H9 (cell line): ENCODE data around the gene HERC4. TPM values are rescaled to one million over a fixed set of nuclear protein-coding genes. Genes with fewer than 3 reads are reported as not detected.

ENCODE experiments used
- DNase-seq: peaks from one replicate; pipeline ENCODE4 v3.0.0-alpha.2; 2017
- H2AFZ ChIP-seq: one replicate; pipeline ENCODE4 v1.6.1; 2013; ENCODE audit warnings: mild to moderate bottlenecking, low read length, control low read depth, moderate library complexity
- H2AK5ac ChIP-seq: 2 replicates; pipeline ENCODE4 v1.6.1; 2013; ENCODE audit warnings: low read length, control low read depth, mixed read lengths; ENCODE audit not compliant: insufficient read length
- H2BK120ac ChIP-seq: one replicate; pipeline ENCODE4 v1.6.1; 2013; ENCODE audit warnings: low read depth, mild to moderate bottlenecking, low read length, control low read depth, inconsistent platforms; ENCODE audit not compliant: poor library complexity, severe bottlenecking
- H2BK12ac ChIP-seq: 2 replicates; pipeline ENCODE4 v1.6.1; 2013; ENCODE audit warnings: low read length, control low read depth, mixed read lengths, low read depth; ENCODE audit not compliant: insufficient read length
- H2BK15ac ChIP-seq: 2 replicates; pipeline ENCODE4 v1.6.1; 2013; ENCODE audit warnings: low read depth, low read length, control low read depth
- H2BK20ac ChIP-seq: one replicate; pipeline ENCODE4 v1.6.1; 2013; ENCODE audit warnings: low read depth, mild to moderate bottlenecking, low read length, control low read depth, inconsistent platforms; ENCODE audit not compliant: poor library complexity, severe bottlenecking
- H2BK5ac ChIP-seq: 2 replicates; pipeline ENCODE4 v1.6.1; 2013; ENCODE audit warnings: low read length, control low read depth, mixed read lengths; ENCODE audit not compliant: insufficient read length
- H3K14ac ChIP-seq: 2 replicates; pipeline ENCODE4 v1.6.1; 2013; ENCODE audit warnings: low read length, control low read depth; ENCODE audit not compliant: insufficient read depth
- H3K18ac ChIP-seq: 2 replicates; pipeline ENCODE4 v1.6.1; 2013; ENCODE audit warnings: low read depth, mild to moderate bottlenecking, mixed read lengths, low read length, control low read depth; ENCODE audit not compliant: insufficient read length
- H3K23ac ChIP-seq: 2 replicates; pipeline ENCODE4 v1.6.1; 2013; ENCODE audit warnings: low read length, control low read depth, mixed read lengths, low read depth; ENCODE audit not compliant: insufficient read length
- H3K23me2 ChIP-seq: 2 replicates; pipeline ENCODE4 v1.6.1; 2013; ENCODE audit warnings: low read depth, mild to moderate bottlenecking, mixed read lengths, low read length, control low read depth; ENCODE audit not compliant: insufficient read length, poor library complexity, severe bottlenecking
- H3K27ac ChIP-seq: 2 replicates; pipeline ENCODE4 v1.5.1; 2013; ENCODE audit warnings: low read length, control low read depth, mixed read lengths, low read depth; ENCODE audit not compliant: insufficient read length
- H3K27me3 ChIP-seq: 2 replicates; pipeline ENCODE4 v1.6.1; 2013; ENCODE audit warnings: low read length, control low read depth, inconsistent platforms; ENCODE audit not compliant: insufficient read depth
- H3K4ac ChIP-seq: 2 replicates; pipeline ENCODE4 v1.6.1; 2013; ENCODE audit warnings: low read depth, mild to moderate bottlenecking, control low read depth, inconsistent platforms, low read length, moderate library complexity
- H3K4me1 ChIP-seq: 2 replicates; pipeline ENCODE4 v1.6.1; 2013; ENCODE audit warnings: low read length, control low read depth, inconsistent platforms; ENCODE audit not compliant: insufficient read depth
- H3K4me2 ChIP-seq: 2 replicates; pipeline ENCODE4 v1.6.1; 2013; ENCODE audit warnings: low read length, control low read depth, mixed read lengths; ENCODE audit not compliant: insufficient read length, insufficient read depth
- H3K56ac ChIP-seq: 2 replicates; pipeline ENCODE4 v1.6.1; 2013; ENCODE audit warnings: low read depth, mild to moderate bottlenecking, mixed read lengths, low read length, control low read depth; ENCODE audit not compliant: insufficient read length
- H3K79me1 ChIP-seq: 2 replicates; pipeline ENCODE4 v1.6.1; 2013; ENCODE audit warnings: low read depth, mild to moderate bottlenecking, moderate library complexity, low read length, control low read depth, inconsistent platforms; ENCODE audit not compliant: insufficient read depth, poor library complexity, severe bottlenecking
- H3K79me2 ChIP-seq: 2 replicates; pipeline ENCODE4 v1.6.1; 2013; ENCODE audit warnings: low read length, control low read depth, inconsistent platforms; ENCODE audit not compliant: insufficient read depth
- H3K9ac ChIP-seq: 2 replicates; pipeline ENCODE4 v1.6.1; 2013; ENCODE audit warnings: low read length, control low read depth, mixed read lengths; ENCODE audit not compliant: insufficient read length; ENCODE audit errors: extremely low read depth
- H3K9me3 ChIP-seq: one replicate; pipeline ENCODE4 v1.6.1; 2013; ENCODE audit warnings: low read depth, low read length, inconsistent platforms; ENCODE audit not compliant: control insufficient read depth
- H3T11ph ChIP-seq: one replicate; pipeline ENCODE4 v1.6.1; 2013; ENCODE audit warnings: mild to moderate bottlenecking, low read length, control low read depth, inconsistent platforms
- H4K20me1 ChIP-seq: one replicate; pipeline ENCODE4 v1.6.1; 2013; ENCODE audit not compliant: control insufficient read depth, insufficient read length, insufficient read depth
- H4K5ac ChIP-seq: 2 replicates; pipeline ENCODE4 v1.6.1; 2013; ENCODE audit warnings: low read depth, mild to moderate bottlenecking, mixed read lengths, low read length, control low read depth; ENCODE audit not compliant: insufficient read length
- H4K8ac ChIP-seq: replicated peaks from 2 replicates; pipeline ENCODE4 v1.6.1; 2013; ENCODE audit warnings: low read length, control low read depth, mixed read lengths, low read depth; ENCODE audit not compliant: insufficient read length
- H4K91ac ChIP-seq: 2 replicates; pipeline ENCODE4 v1.6.1; 2013; ENCODE audit warnings: low read depth, mild to moderate bottlenecking, moderate library complexity, mixed read lengths, low read length, control low read depth; ENCODE audit not compliant: insufficient read length
- H3K27ac Mint-ChIP-seq, 3 experiments: 2 replicates in 2 of 3; 3 replicates in 1 of 3; pipeline ENCODE4 v1.8.0; 2020 to 2021; ENCODE audit warnings: mixed read lengths in 3 of 3, mild to moderate bottlenecking in 1 of 3, moderate library complexity in 1 of 3
- H3K27me3 Mint-ChIP-seq: 2 replicates; pipeline ENCODE4 v1.8.0; 2021; ENCODE audit warnings: low read depth, mild to moderate bottlenecking, moderate library complexity, mixed read lengths
- H3K36me3 Mint-ChIP-seq, 3 experiments: 2 replicates in 2 of 3; 3 replicates in 1 of 3; pipeline ENCODE4 v1.8.0; 2020 to 2021; ENCODE audit warnings: low read depth in 3 of 3, mixed read lengths in 3 of 3; ENCODE audit not compliant: insufficient read depth in 1 of 3
- H3K4me1 Mint-ChIP-seq, 2 experiments: 2 replicates each; pipeline ENCODE4 v1.8.0; 2020; ENCODE audit warnings: mixed read lengths in 2 of 2
- H3K4me3 Mint-ChIP-seq, 2 experiments: 2 replicates in 1 of 2; 3 replicates in 1 of 2; pipeline ENCODE4 v1.8.0; 2020 to 2021; ENCODE audit warnings: mild to moderate bottlenecking in 2 of 2, mixed read lengths in 2 of 2, moderate library complexity in 1 of 2
- H3K9me3 Mint-ChIP-seq, 2 experiments: 2 replicates in 1 of 2; 3 replicates in 1 of 2; pipeline ENCODE4 v1.8.0; 2020; ENCODE audit warnings: mild to moderate bottlenecking in 2 of 2, mixed read lengths in 2 of 2, moderate library complexity in 1 of 2
- WGBS: extraction: QIAGEN DNeasy Blood & Tissue Kit; methylation state at CpG from one replicate; pipeline ENCODE4 v1.1.7; 2013; ENCODE audit warnings: missing lambda C conversion rate, low lambda C conversion rate, mixed read lengths; ENCODE audit not compliant: insufficient read length; ENCODE audit errors: extremely low coverage; 5-methylcytosine and 5-hydroxymethylcytosine counted together
- total RNA-seq: library from RNA; stranded (reverse); gene quantifications from 2 replicates; pipeline ENCODE4 v1.2.1, GENCODE V29; 2021
- TF ChIP-seq, protein P1 (sequence below): fragments of 200-600 bp; sonication (generic); conservative IDR thresholded peaks from 3 replicates; pipeline ENCODE4 v1.8.0; 2021; ENCODE audit warnings: antibody characterized with exemption, mild to moderate bottlenecking

HERC4 gene
- total RNA-seq, 1 experiment from 2014 or later = 24.5 TPM

DNA sequence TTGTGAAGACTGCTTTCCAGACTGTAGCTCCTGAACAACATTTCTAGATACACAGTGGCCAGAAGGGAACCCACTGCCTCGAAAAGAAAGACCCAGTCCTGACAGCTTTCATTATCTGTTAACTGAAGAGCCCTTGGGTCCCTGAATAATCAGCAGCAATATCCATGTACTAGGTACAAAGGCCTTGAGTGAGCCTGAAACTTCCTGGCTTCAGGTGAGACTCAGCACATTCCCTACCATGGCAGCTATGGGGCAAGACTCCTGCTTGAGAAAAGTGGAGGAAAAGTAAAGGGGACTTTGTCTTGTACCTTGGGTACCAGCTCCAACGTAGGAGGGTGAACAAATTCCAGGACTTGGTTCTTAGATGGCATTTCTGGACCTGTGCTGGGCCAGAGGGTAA is 97.8 kb downstream of the HERC4 start:
- H4K5ac ChIP-seq = no peak overlapping the region
- H3K14ac ChIP-seq = 0 out of 2 replicates have a peak overlapping the region, but pooled peaks have one; percentile 30
- no peaks in the 10 kb centered on the region for H4K20me1 ChIP-seq
- no peak overlapping the region for H2AK5ac ChIP-seq
- no peaks in the 10 kb centered on the region for H3K79me1 ChIP-seq
- Mint-ChIP-seq H3K4me3 (no peak overlapping the region; a peak in 1 of 5 replicates), H3K36me3 (peaks cover 33 to 56% (median 46%) of the 10 kb centered on the region in 3 experiments), H3K4me1 (peaks cover 22 to 23% of the 10 kb centered on the region in 2 experiments), H3K9me3 (peaks cover 4 to 6% of the 10 kb centered on the region in 2 experiments; a peak in 3 of 5 replicates), H3K27me3 (no peaks in the 10 kb centered on the region), H3K27ac (peak overlapping the region; percentile 90 to 95 (median 91))
- no peak overlapping the region for H2BK120ac ChIP-seq
- no peak overlapping the region for H2BK20ac ChIP-seq
- H3K4me2 ChIP-seq = no peak overlapping the region
- H3K27ac ChIP-seq = no peak overlapping the region
- H4K8ac ChIP-seq = no peak overlapping the region
- H2BK5ac ChIP-seq = no peak overlapping the region
- peaks cover 8% of the 10 kb centered on the region; the same call in 1 of the 2 replicates for H3K4me1 ChIP-seq
- H3K79me2 ChIP-seq = no peaks in the 10 kb centered on the region
- H3K18ac ChIP-seq = no peak overlapping the region
- no peak overlapping the region for H3K56ac ChIP-seq
- TF ChIP-seq, protein P1, sequence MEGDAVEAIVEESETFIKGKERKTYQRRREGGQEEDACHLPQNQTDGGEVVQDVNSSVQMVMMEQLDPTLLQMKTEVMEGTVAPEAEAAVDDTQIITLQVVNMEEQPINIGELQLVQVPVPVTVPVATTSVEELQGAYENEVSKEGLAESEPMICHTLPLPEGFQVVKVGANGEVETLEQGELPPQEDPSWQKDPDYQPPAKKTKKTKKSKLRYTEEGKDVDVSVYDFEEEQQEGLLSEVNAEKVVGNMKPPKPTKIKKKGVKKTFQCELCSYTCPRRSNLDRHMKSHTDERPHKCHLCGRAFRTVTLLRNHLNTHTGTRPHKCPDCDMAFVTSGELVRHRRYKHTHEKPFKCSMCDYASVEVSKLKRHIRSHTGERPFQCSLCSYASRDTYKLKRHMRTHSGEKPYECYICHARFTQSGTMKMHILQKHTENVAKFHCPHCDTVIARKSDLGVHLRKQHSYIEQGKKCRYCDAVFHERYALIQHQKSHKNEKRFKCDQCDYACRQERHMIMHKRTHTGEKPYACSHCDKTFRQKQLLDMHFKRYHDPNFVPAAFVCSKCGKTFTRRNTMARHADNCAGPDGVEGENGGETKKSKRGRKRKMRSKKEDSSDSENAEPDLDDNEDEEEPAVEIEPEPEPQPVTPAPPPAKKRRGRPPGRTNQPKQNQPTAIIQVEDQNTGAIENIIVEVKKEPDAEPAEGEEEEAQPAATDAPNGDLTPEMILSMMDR = no peak
- H2BK15ac ChIP-seq = no peak overlapping the region
- no peak overlapping the region for H2AFZ ChIP-seq
- no CpG with 5 or more reads among the region's 2 CpGs for WGBS
- no peak overlapping the region for H2BK12ac ChIP-seq
- H3K9me3 ChIP-seq = no peaks in the 10 kb centered on the region
- H3K4ac ChIP-seq = no peak overlapping the region
- H3K23me2 ChIP-seq = no peaks in the 10 kb centered on the region
- H4K91ac ChIP-seq = no peak overlapping the region
- H3K23ac ChIP-seq = no peak overlapping the region
- H3K9ac ChIP-seq = no peak overlapping the region
- no peak overlapping the region for H3T11ph ChIP-seq
- no peak for DNase-seq
- H3K27me3 ChIP-seq = no peaks in the 10 kb centered on the region
